Measurements from ENCODE around the gene HINT3.

DNA sequence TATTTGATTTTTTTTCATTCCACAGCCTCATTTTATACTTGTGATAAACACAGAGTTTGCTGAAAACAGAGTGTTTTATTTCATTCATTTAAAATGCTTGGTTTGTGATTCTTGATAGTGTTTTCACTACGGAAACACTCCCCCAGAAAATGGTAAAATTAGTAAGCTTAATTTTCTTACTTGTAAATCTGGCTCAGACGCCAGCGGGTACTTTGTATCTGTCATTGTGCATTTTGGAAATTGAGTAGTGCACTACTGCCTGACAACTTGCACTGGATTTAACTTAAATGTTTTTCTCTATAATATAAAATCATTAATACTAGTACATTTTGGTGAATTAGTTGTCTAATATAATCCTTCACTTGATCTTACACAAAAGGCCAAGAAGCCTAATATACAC is 37.0 kb upstream of the HINT3 start:
- TF ChIP-seq, protein P1, sequence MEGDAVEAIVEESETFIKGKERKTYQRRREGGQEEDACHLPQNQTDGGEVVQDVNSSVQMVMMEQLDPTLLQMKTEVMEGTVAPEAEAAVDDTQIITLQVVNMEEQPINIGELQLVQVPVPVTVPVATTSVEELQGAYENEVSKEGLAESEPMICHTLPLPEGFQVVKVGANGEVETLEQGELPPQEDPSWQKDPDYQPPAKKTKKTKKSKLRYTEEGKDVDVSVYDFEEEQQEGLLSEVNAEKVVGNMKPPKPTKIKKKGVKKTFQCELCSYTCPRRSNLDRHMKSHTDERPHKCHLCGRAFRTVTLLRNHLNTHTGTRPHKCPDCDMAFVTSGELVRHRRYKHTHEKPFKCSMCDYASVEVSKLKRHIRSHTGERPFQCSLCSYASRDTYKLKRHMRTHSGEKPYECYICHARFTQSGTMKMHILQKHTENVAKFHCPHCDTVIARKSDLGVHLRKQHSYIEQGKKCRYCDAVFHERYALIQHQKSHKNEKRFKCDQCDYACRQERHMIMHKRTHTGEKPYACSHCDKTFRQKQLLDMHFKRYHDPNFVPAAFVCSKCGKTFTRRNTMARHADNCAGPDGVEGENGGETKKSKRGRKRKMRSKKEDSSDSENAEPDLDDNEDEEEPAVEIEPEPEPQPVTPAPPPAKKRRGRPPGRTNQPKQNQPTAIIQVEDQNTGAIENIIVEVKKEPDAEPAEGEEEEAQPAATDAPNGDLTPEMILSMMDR (IDR thresholded peaks at IDR 0.05; ENCODE audit: insufficient read depth, low read length, poor library complexity, severe bottlenecking) = no peak
- no peak for TF ChIP-seq EZH2phosphoT487 (conservative IDR thresholded peaks at IDR 0.05; ENCODE audit: low read length)
